AG09319 (cell line): ENCODE data around the gene HLA-DMA.

Experiments
- DNase-seq: peaks from one replicate; pipeline ENCODE4 v3.0.0-alpha.2; 2010; ENCODE audit warnings: low read depth; ENCODE audit errors: extremely low read depth
- CTCF ChIP-seq: IDR thresholded peaks from 2 replicates; pipeline ENCODE4 v1.5.1; 2011; ENCODE audit warnings: low read depth, mild to moderate bottlenecking, inconsistent platforms, low read length, moderate library complexity

HLA-DMA gene

GRCh38 chr6:32952817-32953739 lies at the start of gene HLA-DMA:
Gene HLA-DMA (minus strand): TSS chr6:32953097. CDS start chr6:32953036, 61 bp downstream.
- DNase-seq: peak; percentile 95
- peak; percentile 89 for TF ChIP-seq CTCF

GRCh38 chr6:33001685-33002084 lies 48.8 kb upstream of the HLA-DMA start:
- no peak for TF ChIP-seq CTCF
- no peak for DNase-seq

- no peak for TF ChIP-seq CTCF
- no peak for DNase-seq
These were observed 47.2 kb upstream of the HLA-DMA start for GRCh38 chr6:33000055-33000454.

- no peak for DNase-seq
- TF ChIP-seq CTCF: no peak
These were observed 42.6 kb upstream of the HLA-DMA start for GRCh38 chr6:32995448-32995847.

GRCh38 chr6:32993363-32993973 lies 40.6 kb upstream of the HLA-DMA start:
- no peak for DNase-seq
- TF ChIP-seq CTCF: no peak

GRCh38 chr6:32991972-32992371 lies 39.1 kb upstream of the HLA-DMA start:
- TF ChIP-seq CTCF: no peak
- no peak for DNase-seq

- no peak for DNase-seq
- TF ChIP-seq CTCF: no peak
These were observed 36.5 kb upstream of the HLA-DMA start for GRCh38 chr6:32989368-32989767.
